Osteoblast (primary cell): Measurements from ENCODE around the gene SERTAD3. TPM values are rescaled to one million over a fixed set of nuclear protein-coding genes. Genes with fewer than 3 reads are reported as not detected.

Experiments used
- DNase-seq: peaks from one replicate; pipeline ENCODE4 v3.0.0; 2011; ENCODE audit warnings: low spot score, mixed read lengths; ENCODE audit not compliant: insufficient read length; ENCODE audit errors: missing footprints
- H2AFZ ChIP-seq: 2 replicates; pipeline ENCODE4 v1.6.0; 2011; ENCODE audit warnings: mild to moderate bottlenecking, low read length
- H3K27ac ChIP-seq: 2 replicates; pipeline ENCODE4 v1.5.1; 2011; ENCODE audit warnings: mild to moderate bottlenecking, low read depth, low read length, moderate library complexity
- H3K27me3 ChIP-seq: 2 replicates; pipeline ENCODE4 v1.6.0; 2012; ENCODE audit warnings: mild to moderate bottlenecking, control low read depth, inconsistent platforms, low read length, moderate library complexity; ENCODE audit not compliant: insufficient read depth
- H3K36me3 ChIP-seq: 2 replicates; pipeline ENCODE4 v1.5.1; 2011; ENCODE audit warnings: mild to moderate bottlenecking, low read length, control low read depth, moderate library complexity; ENCODE audit not compliant: insufficient read depth
- H3K4me1 ChIP-seq: 2 replicates; pipeline ENCODE4 v1.5.1; 2011; ENCODE audit warnings: mild to moderate bottlenecking, low read length, control low read depth, moderate library complexity; ENCODE audit not compliant: insufficient read depth
- H3K4me2 ChIP-seq: 2 replicates; pipeline ENCODE4 v1.6.0; 2011; ENCODE audit warnings: mild to moderate bottlenecking, low read length; ENCODE audit not compliant: insufficient read depth
- H3K4me3 ChIP-seq: fragments of 200-600 bp; sonication (generic); 3 replicates; pipeline ENCODE4 v1.5.1; 2012; ENCODE audit warnings: mild to moderate bottlenecking, low read length, inconsistent platforms; ENCODE audit not compliant: insufficient read depth
- H3K79me2 ChIP-seq: 2 replicates; pipeline ENCODE4 v1.6.0; 2012; ENCODE audit warnings: mild to moderate bottlenecking, low read length, control low read depth, inconsistent platforms; ENCODE audit not compliant: insufficient read depth
- H3K9me3 ChIP-seq: 2 replicates; pipeline ENCODE4 v1.5.1; 2011; ENCODE audit warnings: low read depth, low read length, control low read depth
- H4K20me1 ChIP-seq: 2 replicates; pipeline ENCODE4 v1.6.0; 2012; ENCODE audit warnings: mild to moderate bottlenecking, low read length, control low read depth; ENCODE audit not compliant: insufficient read depth
- total RNA-seq: library from RNA; depleted of rRNA; stranded (reverse); fragments of >200 nt; gene quantifications from 2 replicates; pipeline ENCODE4 v1.2.3, GENCODE V29; 2012
- TF ChIP-seq, protein P1 (sequence below): IDR thresholded peaks from 2 replicates; pipeline ENCODE4 v1.5.1; 2011; ENCODE audit warnings: mild to moderate bottlenecking, low read depth, low read length, moderate library complexity; ENCODE audit errors: extremely low read depth

Gene SERTAD3
- total RNA-seq, 1 donor, result 23.5 TPM

DNA sequence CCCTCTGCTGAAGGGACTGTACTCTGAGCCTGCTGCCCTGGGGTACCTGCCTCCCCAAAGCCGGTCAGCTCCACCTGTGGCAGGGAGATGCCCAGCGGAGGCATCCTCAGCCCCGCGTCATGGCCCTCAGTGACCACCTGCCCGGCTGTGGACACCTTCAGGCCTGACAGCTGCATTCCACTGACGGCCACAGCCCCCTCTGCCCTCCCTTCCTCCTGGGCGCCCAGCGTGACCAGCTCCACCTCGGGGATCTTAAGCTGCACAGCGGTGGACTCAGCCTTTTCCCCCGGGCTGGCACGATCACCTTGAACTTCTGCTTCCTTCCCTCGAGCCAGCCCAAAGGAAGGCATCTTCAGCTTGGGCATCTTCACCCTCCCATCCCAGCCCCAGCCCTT lies 49.3 kb downstream of the SERTAD3 start:
- no peaks in the 10 kb centered on the region for H3K27me3 ChIP-seq
- no peaks in the 10 kb centered on the region for H3K9me3 ChIP-seq
- H3K4me1 ChIP-seq, result no peaks in the 10 kb centered on the region
- TF ChIP-seq, protein P1, sequence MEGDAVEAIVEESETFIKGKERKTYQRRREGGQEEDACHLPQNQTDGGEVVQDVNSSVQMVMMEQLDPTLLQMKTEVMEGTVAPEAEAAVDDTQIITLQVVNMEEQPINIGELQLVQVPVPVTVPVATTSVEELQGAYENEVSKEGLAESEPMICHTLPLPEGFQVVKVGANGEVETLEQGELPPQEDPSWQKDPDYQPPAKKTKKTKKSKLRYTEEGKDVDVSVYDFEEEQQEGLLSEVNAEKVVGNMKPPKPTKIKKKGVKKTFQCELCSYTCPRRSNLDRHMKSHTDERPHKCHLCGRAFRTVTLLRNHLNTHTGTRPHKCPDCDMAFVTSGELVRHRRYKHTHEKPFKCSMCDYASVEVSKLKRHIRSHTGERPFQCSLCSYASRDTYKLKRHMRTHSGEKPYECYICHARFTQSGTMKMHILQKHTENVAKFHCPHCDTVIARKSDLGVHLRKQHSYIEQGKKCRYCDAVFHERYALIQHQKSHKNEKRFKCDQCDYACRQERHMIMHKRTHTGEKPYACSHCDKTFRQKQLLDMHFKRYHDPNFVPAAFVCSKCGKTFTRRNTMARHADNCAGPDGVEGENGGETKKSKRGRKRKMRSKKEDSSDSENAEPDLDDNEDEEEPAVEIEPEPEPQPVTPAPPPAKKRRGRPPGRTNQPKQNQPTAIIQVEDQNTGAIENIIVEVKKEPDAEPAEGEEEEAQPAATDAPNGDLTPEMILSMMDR, result no peak
- H3K4me3 ChIP-seq, result no peak overlapping the region
- no peak overlapping the region for H3K4me2 ChIP-seq
- peak; percentile 64 for DNase-seq
- H2AFZ ChIP-seq, result no peak overlapping the region
- H3K36me3 ChIP-seq, result no peaks in the 10 kb centered on the region
- no peak overlapping the region for H3K27ac ChIP-seq
- no peaks in the 10 kb centered on the region for H4K20me1 ChIP-seq
- no peaks in the 10 kb centered on the region for H3K79me2 ChIP-seq

DNA sequence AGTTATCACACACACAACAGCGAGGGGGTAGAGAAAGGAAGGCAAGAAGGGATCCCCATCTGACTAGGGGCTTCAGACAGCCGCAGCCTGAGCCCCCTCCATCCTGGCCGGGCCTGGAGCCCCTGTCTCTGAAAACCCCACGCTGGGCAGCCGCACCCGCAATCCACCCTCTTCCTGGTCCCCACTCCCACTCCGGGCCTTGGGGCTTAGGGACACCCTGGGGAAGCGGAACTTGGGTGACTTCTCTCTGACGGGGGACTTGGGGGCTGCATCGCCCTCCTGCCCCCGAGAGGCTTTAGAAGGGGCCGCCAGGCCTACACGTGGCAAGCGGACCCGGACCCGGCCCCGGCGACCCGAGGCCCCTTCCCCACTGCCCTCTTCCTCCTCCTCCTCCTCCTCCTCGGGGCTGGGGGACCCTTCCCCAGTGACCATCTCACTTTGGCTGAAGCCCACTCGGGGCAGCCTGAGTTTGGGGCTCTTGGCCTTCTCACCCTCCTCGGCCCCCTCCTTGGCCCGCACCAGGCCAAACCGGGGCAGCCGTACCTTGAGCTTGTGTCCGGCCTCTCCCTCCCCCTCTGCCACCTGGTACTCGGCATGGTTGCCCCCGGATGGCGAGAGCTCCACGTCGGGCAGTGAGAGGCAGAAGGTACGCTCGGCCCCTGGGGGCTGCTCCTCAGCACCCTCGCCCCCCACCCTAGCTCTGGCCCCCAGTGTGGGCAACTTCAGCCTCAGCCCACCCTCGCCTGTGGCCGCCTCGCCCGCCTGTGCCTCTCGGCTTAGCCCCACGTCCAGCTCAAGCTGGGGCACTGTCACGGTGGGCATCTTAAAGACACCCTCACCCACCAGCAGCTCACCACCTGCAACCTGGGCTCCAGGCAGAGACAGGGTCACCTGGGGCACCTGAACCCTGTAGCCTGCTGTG lies 50.0 kb downstream of the SERTAD3 start:
- Histone ChIP-seq H3K4me3 (no peak overlapping the region), H3K4me2 (no peak overlapping the region), H4K20me1 (no peaks in the 10 kb centered on the region), H3K4me1 (no peaks in the 10 kb centered on the region), H3K9me3 (no peaks in the 10 kb centered on the region), H3K79me2 (no peaks in the 10 kb centered on the region), H3K27ac (no peak overlapping the region), H3K36me3 (no peaks in the 10 kb centered on the region), H2AFZ (no peak overlapping the region), H3K27me3 (no peaks in the 10 kb centered on the region)
- peak; percentile 62 for DNase-seq
- TF ChIP-seq, protein P1, result no peak

DNA sequence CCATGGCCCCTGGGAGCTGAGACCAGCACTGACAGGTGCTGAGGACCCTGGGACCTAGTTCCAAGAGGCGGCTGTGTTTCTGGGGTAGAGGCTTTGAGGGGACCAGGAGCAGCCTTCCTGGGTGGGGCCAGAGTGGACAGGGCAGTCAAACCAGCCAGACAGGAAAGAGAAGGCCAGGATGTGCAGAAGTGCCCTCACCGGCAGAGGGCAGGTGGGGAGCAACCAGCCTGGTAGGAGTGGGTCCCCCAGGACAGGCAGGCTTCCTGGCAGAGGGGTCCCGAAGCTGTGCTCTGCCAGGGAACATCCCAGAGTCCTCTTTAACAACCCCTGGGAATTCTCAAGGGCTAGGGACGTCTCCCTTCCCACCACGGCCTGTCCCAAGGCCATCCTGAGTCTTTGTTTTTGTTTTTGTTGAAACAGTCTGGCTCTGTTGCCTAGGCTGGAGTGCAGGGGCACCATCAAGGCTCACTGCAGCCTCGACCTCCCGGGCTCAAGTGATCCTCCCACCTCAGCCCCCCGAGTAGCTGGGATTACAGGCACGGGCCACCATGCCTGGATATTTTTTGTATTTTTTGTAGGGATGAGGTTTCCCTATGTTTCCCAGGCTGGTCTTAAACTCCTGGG lies 51.1 kb downstream of the SERTAD3 start:
- Histone ChIP-seq H3K79me2 (no peaks in the 10 kb centered on the region), H3K4me2 (no peak overlapping the region)

More for the DNA sequence above, 51.1 kb downstream of the SERTAD3 start:
- TF ChIP-seq, protein P1, result peak; percentile 34
- Histone ChIP-seq H3K9me3 (no peaks in the 10 kb centered on the region), H3K4me1 (no peaks in the 10 kb centered on the region), H3K4me3 (no peak overlapping the region), H3K27ac (no peak overlapping the region), H3K27me3 (no peaks in the 10 kb centered on the region), H3K36me3 (no peaks in the 10 kb centered on the region), H4K20me1 (no peaks in the 10 kb centered on the region), H2AFZ (no peak overlapping the region)
- DNase-seq, result peak; percentile 88
